ENCODE data around the gene ZMYND8. TPM values are rescaled to one million over a fixed set of nuclear protein-coding genes. Genes with fewer than 3 reads are reported as not detected.
A peak's percentile ranks its signal among the peaks of the same experiment; 100 is the strongest.

The ZMYND8 gene
- total RNA-seq, 1 experiment from 2014 or later = 53.1 TPM

DNA sequence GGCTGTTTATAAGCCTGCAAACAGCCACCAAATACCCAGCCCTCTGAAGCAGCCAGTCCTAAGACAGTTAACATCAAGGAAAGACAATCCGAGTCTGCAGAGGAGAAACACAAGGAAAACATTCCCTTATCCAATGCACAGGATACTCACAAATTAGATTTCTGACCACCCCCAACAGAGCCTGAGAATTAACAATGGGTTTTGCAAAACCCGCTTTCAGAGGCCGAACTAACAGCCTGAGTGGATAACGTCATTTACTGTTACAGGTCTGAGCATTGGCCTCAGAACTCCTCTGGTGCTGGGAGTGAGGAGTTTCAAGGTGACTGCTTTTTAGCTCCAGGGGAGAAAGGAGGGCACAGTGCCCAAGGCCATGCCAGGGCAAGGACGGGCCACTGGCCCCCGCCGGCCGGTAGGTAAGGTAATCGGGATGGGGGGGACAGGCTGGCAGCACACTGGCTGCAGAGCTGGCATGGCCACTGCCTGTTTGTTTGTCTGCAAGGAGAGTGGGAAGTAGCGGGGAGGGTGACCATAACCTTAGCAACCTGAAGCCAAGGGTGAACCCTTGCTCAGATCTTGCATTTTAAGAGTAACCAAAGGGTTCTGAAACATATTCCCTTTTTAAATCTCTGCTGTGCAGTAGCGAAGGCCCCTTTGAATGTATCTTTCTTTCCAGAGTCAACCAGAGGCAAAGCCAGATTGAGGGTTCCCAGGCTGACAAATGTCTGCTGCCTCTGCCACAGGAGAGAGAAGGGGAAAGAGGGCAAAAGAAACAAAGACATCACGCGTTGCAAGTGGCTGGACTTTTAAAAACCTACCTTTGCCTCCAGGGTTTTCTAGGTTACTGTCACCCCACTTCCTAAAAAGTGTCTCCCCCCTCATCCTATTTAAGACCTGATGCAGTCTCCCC lies 3.9 kb downstream of the ZMYND8 start:
- no peaks in the 10 kb centered on the region for H3K27me3 Mint-ChIP-seq (ENCODE audit: unreplicated experiment)
- H3K27ac Mint-ChIP-seq (ENCODE audit: unreplicated experiment) = no peak overlapping the region
- no TSS peak for BruUV-seq (replicated peaks)
- TF ChIP-seq, protein P1, sequence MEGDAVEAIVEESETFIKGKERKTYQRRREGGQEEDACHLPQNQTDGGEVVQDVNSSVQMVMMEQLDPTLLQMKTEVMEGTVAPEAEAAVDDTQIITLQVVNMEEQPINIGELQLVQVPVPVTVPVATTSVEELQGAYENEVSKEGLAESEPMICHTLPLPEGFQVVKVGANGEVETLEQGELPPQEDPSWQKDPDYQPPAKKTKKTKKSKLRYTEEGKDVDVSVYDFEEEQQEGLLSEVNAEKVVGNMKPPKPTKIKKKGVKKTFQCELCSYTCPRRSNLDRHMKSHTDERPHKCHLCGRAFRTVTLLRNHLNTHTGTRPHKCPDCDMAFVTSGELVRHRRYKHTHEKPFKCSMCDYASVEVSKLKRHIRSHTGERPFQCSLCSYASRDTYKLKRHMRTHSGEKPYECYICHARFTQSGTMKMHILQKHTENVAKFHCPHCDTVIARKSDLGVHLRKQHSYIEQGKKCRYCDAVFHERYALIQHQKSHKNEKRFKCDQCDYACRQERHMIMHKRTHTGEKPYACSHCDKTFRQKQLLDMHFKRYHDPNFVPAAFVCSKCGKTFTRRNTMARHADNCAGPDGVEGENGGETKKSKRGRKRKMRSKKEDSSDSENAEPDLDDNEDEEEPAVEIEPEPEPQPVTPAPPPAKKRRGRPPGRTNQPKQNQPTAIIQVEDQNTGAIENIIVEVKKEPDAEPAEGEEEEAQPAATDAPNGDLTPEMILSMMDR (IDR thresholded peaks at IDR 0.05; ENCODE audit: unreplicated experiment) = no peak
- no peaks in the 10 kb centered on the region for H3K9me3 Mint-ChIP-seq (ENCODE audit: low read depth, unreplicated experiment)
- CTCF ChIA-PET = interaction anchor here (0.5 to 11.2 kb wide), 12 partner anchors 12 to 152 kb away, joined by 3 to 136 read pairs (median 3); no protein-coding TSS in a partner anchor
- H3K36me3 Mint-ChIP-seq (ENCODE audit: insufficient read depth, unreplicated experiment) = peaks cover 38% of the 10 kb centered on the region
- H3K4me1 Mint-ChIP-seq (ENCODE audit: low read depth, unreplicated experiment) = no peaks in the 10 kb centered on the region
- no peak overlapping the region for H3K4me3 Mint-ChIP-seq (ENCODE audit: low read depth, unreplicated experiment)
- intact Hi-C loops (cut with micrococcal nuclease; ENCODE audit: unreplicated experiment) = no loop called here
- peak; percentile 47 for DNase-seq

DNA sequence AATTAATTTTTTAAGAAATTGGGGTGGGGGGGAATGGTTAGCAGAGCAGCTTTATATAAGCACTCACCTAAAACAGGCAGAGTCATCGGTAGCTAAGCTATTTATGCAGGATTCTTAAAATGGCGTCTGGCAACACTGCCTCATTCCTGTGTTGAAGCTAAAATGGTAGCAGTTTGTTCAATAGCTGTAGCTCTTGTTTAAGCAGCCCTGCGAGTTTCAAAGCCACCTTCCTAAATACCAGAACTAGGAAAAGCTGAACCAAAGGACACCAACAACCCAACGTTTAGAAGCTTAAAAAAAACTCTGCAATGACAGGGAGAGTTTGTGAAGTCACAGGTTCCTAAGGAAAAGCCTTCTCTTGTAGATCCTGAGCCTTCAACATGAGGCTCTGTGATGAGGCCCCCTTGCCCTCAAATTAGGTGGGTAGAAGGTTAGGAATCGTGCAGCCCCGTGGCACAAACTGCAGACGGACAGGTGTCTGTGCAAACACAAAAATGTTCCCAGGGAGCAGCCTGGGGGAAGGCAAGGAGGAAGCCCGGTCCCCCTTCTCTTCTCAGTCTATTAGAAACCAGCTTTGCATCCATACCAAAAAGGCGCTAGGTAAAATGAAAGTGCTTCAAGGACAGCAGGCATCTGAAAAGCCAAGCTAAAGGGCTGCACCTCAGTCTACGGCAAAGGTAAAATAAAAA lies 4.7 kb downstream of the ZMYND8 start:
- CTCF ChIA-PET = interaction anchor here (0.5 to 11.2 kb wide), 11 partner anchors 13 to 153 kb away, joined by 3 to 136 read pairs (median 3); no protein-coding TSS in a partner anchor
- no TSS peak for BruUV-seq (replicated peaks)
- Mint-ChIP-seq H3K4me3 (ENCODE audit: low read depth, unreplicated experiment) (no peak overlapping the region), H3K27ac (ENCODE audit: unreplicated experiment) (no peak overlapping the region), H3K9me3 (ENCODE audit: low read depth, unreplicated experiment) (no peaks in the 10 kb centered on the region), H3K36me3 (ENCODE audit: insufficient read depth, unreplicated experiment) (peaks cover 30% of the 10 kb centered on the region), H3K4me1 (ENCODE audit: low read depth, unreplicated experiment) (peaks cover under 1% of the 10 kb centered on the region), H3K27me3 (ENCODE audit: unreplicated experiment) (no peaks in the 10 kb centered on the region)
- TF ChIP-seq, protein P1 (IDR thresholded peaks at IDR 0.05; ENCODE audit: unreplicated experiment) = no peak
- intact Hi-C loops (cut with micrococcal nuclease; ENCODE audit: unreplicated experiment) = no loop called here
- DNase-seq = no peak

DNA sequence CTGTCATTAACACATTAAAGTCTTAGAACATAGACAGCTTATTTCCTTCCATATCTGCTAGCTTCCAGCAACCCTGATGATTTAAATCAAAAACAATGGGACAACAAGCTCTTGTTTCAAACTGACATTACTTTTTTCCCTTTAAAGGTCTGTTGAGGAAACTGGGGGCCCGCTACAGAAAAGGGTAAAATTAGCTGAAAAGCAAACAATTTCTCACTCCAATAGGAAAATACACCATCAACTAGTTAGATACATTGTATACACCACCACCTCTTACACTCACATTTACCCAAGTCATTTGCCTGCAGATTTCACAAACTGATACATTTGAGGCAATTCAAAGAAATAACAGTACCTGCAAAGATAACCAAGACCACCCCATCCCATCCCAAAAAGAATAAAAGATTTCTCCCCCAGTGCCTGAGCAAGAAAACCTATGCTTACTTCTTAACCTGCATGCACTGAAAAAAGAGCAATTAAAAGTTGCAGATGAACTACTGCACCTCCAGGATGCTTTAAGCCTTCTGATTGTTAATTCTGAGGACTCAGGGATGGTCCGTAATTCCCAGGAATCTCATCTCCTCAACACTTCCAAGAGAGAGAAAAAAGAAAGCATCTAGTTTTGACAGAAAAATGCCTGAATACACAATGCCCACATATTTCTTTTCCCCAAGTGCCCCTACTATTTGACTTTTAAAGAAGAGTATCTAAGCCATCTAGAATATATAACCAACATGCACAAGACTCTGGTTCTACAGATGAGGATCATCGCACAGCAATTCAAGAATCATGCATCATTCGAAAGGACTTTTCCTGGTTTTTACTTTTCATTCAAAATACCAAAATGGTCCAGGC lies 5.6 kb downstream of the ZMYND8 start:
- no peak overlapping the region for H3K27ac Mint-ChIP-seq (ENCODE audit: unreplicated experiment)
- H3K9me3 Mint-ChIP-seq (ENCODE audit: low read depth, unreplicated experiment) = no peaks in the 10 kb centered on the region
- TF ChIP-seq, protein P1 (IDR thresholded peaks at IDR 0.05; ENCODE audit: unreplicated experiment) = no peak
- no peak for DNase-seq
- H3K36me3 Mint-ChIP-seq (ENCODE audit: insufficient read depth, unreplicated experiment) = peaks cover 30% of the 10 kb centered on the region
- no peak overlapping the region for H3K4me3 Mint-ChIP-seq (ENCODE audit: low read depth, unreplicated experiment)
- peaks cover 8% of the 10 kb centered on the region for H3K4me1 Mint-ChIP-seq (ENCODE audit: low read depth, unreplicated experiment)
- intact Hi-C loops (cut with micrococcal nuclease; ENCODE audit: unreplicated experiment) = no loop called here
- CTCF ChIA-PET = interaction anchor here (0.7 to 11.2 kb wide), 9 partner anchors 14 to 145 kb away, joined by 3 to 136 read pairs (median 3); no protein-coding TSS in a partner anchor
- no peaks in the 10 kb centered on the region for H3K27me3 Mint-ChIP-seq (ENCODE audit: unreplicated experiment)
- no TSS peak for BruUV-seq (replicated peaks)

DNA sequence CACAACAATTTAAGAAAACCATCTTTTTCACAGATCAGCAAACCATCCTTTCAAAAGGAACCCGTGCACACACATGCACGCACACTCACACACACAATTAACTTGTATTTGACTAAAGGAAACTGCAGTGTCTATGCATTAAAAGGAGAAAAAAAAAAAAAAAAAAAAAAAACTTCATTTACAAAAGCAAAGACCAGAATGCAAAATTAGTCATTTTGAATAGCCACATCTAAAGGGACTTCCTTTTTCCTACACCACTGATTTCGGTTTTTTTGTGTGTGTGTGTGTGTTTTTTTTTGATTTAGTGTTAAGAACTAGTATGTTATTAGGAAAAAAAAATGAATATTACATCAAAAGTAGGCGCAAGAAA lies 6.3 kb downstream of the ZMYND8 start:
- H3K36me3 Mint-ChIP-seq (ENCODE audit: insufficient read depth, unreplicated experiment) = peaks cover 26% of the 10 kb centered on the region
- CTCF ChIA-PET = interaction anchor here (0.6 to 1.4 kb wide), 6 partner anchors 9 to 190 kb away, joined by 3 to 7 read pairs (median 4); no protein-coding TSS in a partner anchor
- BruUV-seq (replicated peaks) = no TSS peak
- H3K9me3 Mint-ChIP-seq (ENCODE audit: low read depth, unreplicated experiment) = no peaks in the 10 kb centered on the region
- H3K4me3 Mint-ChIP-seq (ENCODE audit: low read depth, unreplicated experiment) = no peak overlapping the region
- H3K4me1 Mint-ChIP-seq (ENCODE audit: low read depth, unreplicated experiment) = peaks cover 8% of the 10 kb centered on the region
- DNase-seq = no peak
- no peak overlapping the region for H3K27ac Mint-ChIP-seq (ENCODE audit: unreplicated experiment)
- no peaks in the 10 kb centered on the region for H3K27me3 Mint-ChIP-seq (ENCODE audit: unreplicated experiment)
- TF ChIP-seq, protein P1 (IDR thresholded peaks at IDR 0.05; ENCODE audit: unreplicated experiment) = no peak
- intact Hi-C loops (cut with micrococcal nuclease; ENCODE audit: unreplicated experiment) = no loop called here
